ENCODE results near the gene RASGRF2.

- TF ChIP-seq CTCF (IDR thresholded peaks at IDR 0.05; ENCODE audit: low read depth, low read length) (no peak), POLR2A (IDR thresholded peaks at IDR 0.05; ENCODE audit: extremely low read depth, insufficient read length) (no peak)
Observed at GRCh38 chr5:81166430-81166829, 206.3 kb downstream of the RASGRF2 start.
